GM21526 (cell line): ENCODE data around the gene CNOT4.
"Not testable (repeated sequence)": the region's sequence is repeated elsewhere in the genome, so short reads cannot be mapped to it uniquely, and the experiment has no call there.

Experiments
- ATAC-seq: cut with Tn5 transposase; IDR thresholded peaks from one replicate; pipeline ENCODE4 v1.9.1; 2021; ENCODE audit warnings: moderate library complexity; ENCODE audit not compliant: unreplicated experiment, low FRiP score

Gene CNOT4

GRCh38 chr7:135334830-135335543 is 174.9 kb downstream of the CNOT4 start:
- ATAC-seq = no peak

GRCh38 chr7:135333946-135334345 is 176.0 kb downstream of the CNOT4 start:
- no peak for ATAC-seq

DNA sequence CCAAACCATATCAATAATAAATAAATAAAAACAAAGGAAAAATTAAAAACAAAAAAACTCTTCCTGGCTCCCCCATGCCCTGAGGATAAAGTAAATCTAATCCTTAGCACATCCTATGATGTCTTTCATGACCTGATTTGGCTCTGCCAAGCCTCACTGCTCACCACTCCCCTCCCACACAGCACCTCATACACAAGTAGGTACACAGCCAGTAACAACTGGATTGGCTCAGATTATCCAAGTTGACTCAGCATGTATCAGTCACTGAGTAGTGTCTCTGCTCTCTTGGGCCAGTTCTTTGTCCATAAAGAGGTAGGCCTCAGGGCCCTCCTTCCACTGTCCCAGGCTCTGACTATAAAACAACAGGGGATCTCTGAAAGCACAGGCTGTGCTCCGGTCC is 176.7 kb downstream of the CNOT4 start:
- ATAC-seq = no peak

GRCh38 chr7:135330088-135330487 is 179.8 kb downstream of the CNOT4 start:
- no peak for ATAC-seq

GRCh38 chr7:135328526-135328925 is 181.4 kb downstream of the CNOT4 start:
- ATAC-seq = no peak

DNA sequence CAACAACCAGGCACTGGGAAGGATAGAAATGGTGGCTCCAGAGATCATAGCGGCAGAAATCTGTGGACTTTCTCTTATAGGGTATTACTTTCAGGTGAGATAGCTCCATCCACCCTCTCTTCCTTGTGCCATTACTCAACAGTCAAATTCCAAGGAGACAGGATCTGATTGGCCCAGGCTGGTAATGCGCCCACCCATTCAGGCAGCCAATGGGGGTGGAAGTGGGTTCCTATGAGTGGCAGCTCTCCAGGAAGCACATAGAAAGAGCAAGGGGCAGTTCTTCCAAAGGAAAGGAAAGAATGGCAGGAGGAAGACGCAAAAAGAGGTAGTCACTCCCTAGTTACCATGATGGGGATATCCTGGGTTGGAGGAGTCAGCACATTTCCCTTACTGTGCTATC is 181.8 kb downstream of the CNOT4 start:
- no peak for ATAC-seq

DNA sequence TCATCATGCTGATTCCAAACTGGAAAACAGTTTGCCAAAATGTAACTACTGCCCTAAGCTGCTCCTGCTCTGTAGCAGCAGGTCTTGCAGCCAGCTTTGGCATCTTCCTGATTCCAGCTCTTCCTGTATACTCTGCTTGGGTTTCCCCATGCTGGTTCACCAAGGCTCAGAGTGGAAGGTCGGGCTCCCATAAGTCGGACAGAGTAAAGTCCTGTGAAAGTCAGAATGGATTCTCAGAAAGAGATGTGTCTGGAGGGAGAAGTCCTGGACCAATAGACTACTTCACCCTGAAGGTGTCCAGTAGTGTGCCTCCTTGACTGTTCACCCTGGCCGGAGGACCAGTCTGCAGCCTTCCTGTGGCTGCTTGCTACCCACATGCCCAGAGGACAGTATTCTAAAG is 182.4 kb downstream of the CNOT4 start:
- no peak for ATAC-seq

DNA sequence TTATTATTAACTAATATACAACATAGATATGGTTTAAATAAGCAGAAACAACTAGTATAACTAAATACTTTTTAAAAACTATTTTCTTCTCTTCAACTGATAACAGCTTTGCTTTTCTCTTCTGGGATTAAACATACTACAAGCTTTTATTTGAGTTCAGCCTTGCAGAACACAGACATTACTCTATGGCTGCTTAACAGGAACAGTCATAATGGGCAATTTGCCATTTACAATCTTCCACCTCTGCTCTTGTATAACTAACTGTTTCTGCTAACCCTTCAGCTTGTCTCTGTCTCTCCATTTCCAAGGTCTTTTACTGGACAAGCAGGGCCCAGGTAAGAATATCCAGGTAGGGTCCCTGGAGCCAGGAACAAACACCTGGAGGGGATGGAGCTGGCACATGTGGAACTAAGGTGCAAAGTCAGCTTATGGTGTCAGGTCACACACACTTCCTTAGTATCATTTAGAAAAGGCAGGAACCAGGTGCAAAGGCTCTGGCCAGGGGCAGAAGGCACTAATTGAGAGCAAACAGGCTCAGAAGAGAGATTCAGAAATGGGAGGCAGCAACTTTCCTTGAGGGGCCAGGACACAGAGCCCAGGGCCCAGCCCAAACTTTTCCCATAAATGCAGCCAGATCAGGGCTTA is 183.1 kb downstream of the CNOT4 start:
- no peak for ATAC-seq

GRCh38 chr7:135322571-135323340 is 187.1 kb downstream of the CNOT4 start:
- ATAC-seq = no peak

DNA sequence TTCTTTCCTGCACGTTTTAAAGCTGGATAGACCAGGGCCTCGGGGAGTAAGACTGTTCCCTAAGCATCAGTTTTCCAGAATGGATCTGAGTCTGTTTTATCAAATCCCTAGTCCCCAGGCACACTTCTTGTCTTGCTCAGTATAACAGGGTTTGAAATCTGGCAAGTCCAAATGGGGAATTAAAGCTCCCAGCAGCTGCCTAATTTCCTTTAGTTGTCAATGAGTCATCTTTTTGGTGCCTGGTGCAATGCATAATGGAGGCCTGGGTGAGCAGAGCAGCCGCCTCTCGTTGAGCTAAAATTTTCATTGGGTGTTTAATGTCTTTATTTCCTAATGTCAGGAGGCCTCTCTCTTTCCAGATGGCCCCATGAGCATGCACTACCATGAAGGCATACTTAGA is 188.3 kb downstream of the CNOT4 start:
- no peak for ATAC-seq

GRCh38 chr7:135320953-135321352 is 188.9 kb downstream of the CNOT4 start:
- ATAC-seq = not testable (repeated sequence)

DNA sequence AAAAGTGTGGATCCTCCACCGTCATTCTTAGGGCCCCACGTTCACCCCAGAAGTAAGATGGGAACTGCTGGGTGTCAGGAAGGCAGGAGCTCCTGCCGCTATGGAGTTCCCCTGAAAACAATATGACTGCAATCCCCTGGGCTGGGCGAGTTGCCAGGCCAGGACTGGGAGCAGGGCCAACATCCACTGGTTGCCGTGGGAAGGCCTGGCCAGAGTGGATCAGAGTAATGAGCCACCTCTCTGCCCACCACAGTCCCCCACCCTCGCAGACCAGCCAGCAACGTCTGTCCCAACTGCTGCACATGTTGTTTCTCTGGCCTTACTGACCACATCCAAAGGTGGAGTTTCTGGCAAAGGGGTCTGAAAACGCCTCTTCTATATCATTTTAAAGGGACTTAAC is 189.6 kb downstream of the CNOT4 start:
- no peak for ATAC-seq

GRCh38 chr7:135317676-135318325 is 192.1 kb downstream of the CNOT4 start:
- ATAC-seq = no peak

DNA sequence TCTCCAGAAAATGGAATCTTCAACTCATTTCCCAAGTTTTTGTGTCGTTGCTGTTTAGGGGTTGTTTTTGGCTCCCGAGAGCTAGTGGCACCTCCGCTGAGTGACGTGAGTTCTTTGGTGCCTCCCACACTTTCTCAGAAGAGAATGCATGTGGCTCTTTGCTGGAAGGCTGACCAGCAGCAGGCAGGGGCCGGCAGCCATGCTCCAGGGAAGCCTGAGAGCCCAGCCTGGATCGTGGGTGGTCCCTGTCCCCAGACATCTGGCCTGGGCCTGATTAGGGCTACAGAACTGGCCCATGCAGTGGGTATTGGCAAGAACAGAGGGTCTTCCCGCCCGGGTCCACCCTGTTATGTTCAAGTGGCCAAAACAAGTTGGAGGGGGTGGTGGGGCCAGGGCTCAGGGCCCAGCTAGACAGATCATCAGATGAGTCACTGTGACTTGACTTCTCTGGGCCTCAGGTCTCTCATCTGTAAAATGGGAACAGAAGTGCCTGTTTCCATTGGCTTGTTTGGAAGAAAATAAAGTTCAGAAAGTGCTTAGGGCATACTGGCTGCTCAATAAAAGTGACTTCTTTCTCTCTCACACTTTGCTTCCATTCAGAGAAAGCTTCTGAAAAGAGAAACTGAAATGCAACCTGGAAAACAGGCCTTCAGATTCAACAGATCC is 193.1 kb downstream of the CNOT4 start:
- no peak for ATAC-seq

DNA sequence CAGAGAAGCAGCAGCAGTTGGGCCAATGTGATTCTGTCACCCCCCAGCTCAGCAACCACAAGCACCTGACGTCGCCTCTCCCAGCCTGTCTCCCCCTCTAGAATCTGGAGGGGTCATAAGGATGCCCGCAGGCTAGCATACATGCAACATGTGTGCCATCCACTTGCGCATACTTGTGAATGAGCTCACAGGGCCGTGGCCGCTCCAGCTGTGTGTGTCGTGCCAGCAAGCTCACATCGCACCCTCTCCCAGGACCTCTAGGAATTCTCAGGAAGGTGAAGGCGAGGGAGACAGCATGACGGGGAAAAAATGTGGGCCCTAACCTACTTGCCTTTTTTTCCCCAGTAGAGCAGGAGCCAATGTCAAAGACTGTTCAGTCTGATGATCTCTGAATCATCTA is 195.9 kb downstream of the CNOT4 start:
- ATAC-seq = no peak
